K562 (cell line): ENCODE results near the gene SLC29A3. TPM values are rescaled to one million over a fixed set of nuclear protein-coding genes. Genes with fewer than 3 reads are reported as not detected.

Experiments used
- CHD4 ChIP-seq: fragments of 200-600 bp; sonication (generic); IDR thresholded peaks from 3 replicates; pipeline ENCODE4 v1.6.1; 2012; ENCODE audit warnings: low read depth, mild to moderate bottlenecking, mixed read lengths, low read length, inconsistent platforms; ENCODE audit not compliant: insufficient read depth, insufficient replicate concordance, poor library complexity, severe bottlenecking
- CTCF ChIP-seq, 3 experiments: IDR thresholded peaks in 2 of 3; conservative IDR thresholded peaks in 1 of 3; 2 replicates each; pipeline ENCODE4 v1.5.1; 2011 to 2012; ENCODE audit warnings: low read length in 3 of 3, mild to moderate bottlenecking in 3 of 3, control low read depth in 2 of 3, improper control_type of control experiment in 1 of 3, inconsistent platforms in 1 of 3, low read depth in 1 of 3, mixed read lengths in 1 of 3, moderate library complexity in 1 of 3; ENCODE audit not compliant: insufficient read depth in 2 of 3
- E2F6 ChIP-seq, 2 experiments: IDR thresholded peaks; 2 replicates each; pipeline ENCODE4 v1.6.1; 2011; ENCODE audit warnings: borderline replicate concordance in 1 of 2, control low read depth in 1 of 2, low read depth in 1 of 2, low read length in 1 of 2, mild to moderate bottlenecking in 1 of 2, mixed read lengths in 1 of 2, moderate library complexity in 1 of 2; ENCODE audit not compliant: insufficient read depth in 1 of 2, insufficient read length in 1 of 2, poor library complexity in 1 of 2, severe bottlenecking in 1 of 2; ENCODE audit errors: extremely low read depth in 1 of 2
- ELF1 ChIP-seq: fragments of 200-800 bp; sonication (Bioruptor generic); IDR thresholded peaks from 2 replicates; pipeline ENCODE4 v1.6.1; 2016; ENCODE audit warnings: missing genetic modification characterization, missing compliant biosample characterization
- ETV6 ChIP-seq, 3 experiments: fragments of 150-350 bp in 1 of 3; sonication (generic) in 1 of 3; formaldehyde crosslinking in 1 of 3; IDR thresholded peaks; 2 replicates each; pipeline versions ENCODE4 v1.6.1 to v1.8.0; 2014 to 2022; ENCODE audit warnings: borderline replicate concordance in 2 of 3, low read depth in 2 of 3, antibody characterized with exemption in 1 of 3, low read length in 1 of 3, mild to moderate bottlenecking in 1 of 3, missing genetic modification reagents in 1 of 3
- KLF1 ChIP-seq: fragments of 450-650 bp; IDR thresholded peaks from 2 replicates; pipeline ENCODE4 v1.6.1; 2016; ENCODE audit warnings: missing genetic modification characterization, missing compliant biosample characterization
- MTA1 ChIP-seq: fragments of 450-650 bp; IDR thresholded peaks from 2 replicates; pipeline ENCODE4 v1.6.1; 2017; ENCODE audit warnings: borderline replicate concordance
- NFRKB ChIP-seq: fragments of 450-650 bp; IDR thresholded peaks from 2 replicates; pipeline ENCODE4 v1.6.1; 2016; ENCODE audit warnings: low read depth
- PHF8 ChIP-seq: fragments of 200-600 bp; sonication (generic); IDR thresholded peaks from 2 replicates; pipeline ENCODE4 v1.6.1; 2012; ENCODE audit warnings: mixed run types, mild to moderate bottlenecking, inconsistent platforms, low read length, moderate library complexity, borderline replicate concordance
- ZBTB43 ChIP-seq: sonication (generic); formaldehyde crosslinking; IDR thresholded peaks from 2 replicates; pipeline ENCODE4 v1.8.0; 2023; ENCODE audit warnings: mild to moderate bottlenecking, missing genetic modification reagents
- ZNF740 ChIP-seq, 3 experiments: fragments of 200-800 bp in 1 of 3; sonication (Bioruptor generic) in 1 of 3; sonication (generic) in 1 of 3; formaldehyde crosslinking in 1 of 3; IDR thresholded peaks; 2 replicates each; pipeline versions ENCODE4 v1.6.1 to v1.8.0; 2016 to 2022; ENCODE audit warnings: mild to moderate bottlenecking in 2 of 3, missing compliant biosample characterization in 2 of 3, missing genetic modification characterization in 2 of 3, missing genetic modification reagents in 1 of 3
- polyA plus RNA-seq, 8 experiments: library from polyadenylated mRNA; depleted of rRNA in 4 of 8; stranded (reverse) in 5 of 8; unstranded in 3 of 8; fragments of >200 nt; fragmentation: Nextera tagmentation in 2 of 8; fragmentation: Illumina TruSeq in 1 of 8; extraction: Ambion mirVana in 2 of 8; extraction: Trizol in 1 of 8; gene quantifications; 2 replicates each; pipeline versions ENCODE4 v1.2.1 to v1.2.3, GENCODE V29; 2011 to 2014; ENCODE audit warnings: inconsistent platforms in 1 of 8, missing spikeins in 1 of 8
- total RNA-seq, 7 experiments: library from RNA; depleted of rRNA in 6 of 7; stranded (reverse); fragments of >200 nt in 6 of 7; fragmentation: Illumina TruSeq in 2 of 7; extraction: Trizol in 2 of 7; gene quantifications; 2 replicates each; pipeline versions ENCODE4 v1.2.1 to v1.2.3, GENCODE V29; 2011 to 2021; ENCODE audit warnings: low replicate concordance in 1 of 7

SLC29A3 gene
- total and polyA plus RNA-seq, 9 of the 15 experiments (the other 6 are each of a cell fraction or from before 2014, with no cell fraction given), result 2.1 to 10.7 (median 4.6) TPM

- TF ChIP-seq E2F6 (IDR thresholded peaks at IDR 0.05; ENCODE audit: borderline replicate concordance in 1 of 2, extremely low read depth in 1 of 2, insufficient read depth in 1 of 2, insufficient read length in 1 of 2, low read depth in 1 of 2, low read length in 1 of 2, poor library complexity in 1 of 2, severe bottlenecking in 1 of 2) (no peak), ETV6 (IDR thresholded peaks at IDR 0.05; ENCODE audit: borderline replicate concordance in 1 of 2, low read depth in 2 of 2, low read length in 1 of 2) (peak in 1 of 2 experiments; percentile 57; a peak in 1 of 4 replicates), ETV6 (CRISPR knock-in tag; IDR thresholded peaks at IDR 0.05; ENCODE audit: borderline replicate concordance) (no peak), ZBTB43 (CRISPR knock-in tag) (no peak), ZNF740 (CRISPR knock-in tag; IDR thresholded peaks at IDR 0.05) (no peak), ZNF740 (tag; IDR thresholded peaks at IDR 0.05) (no peak), KLF1 (tag) (no peak), PHF8 (no peak), MTA1 (peak; percentile 22; the same call in 1 of the 2 replicates), ELF1 (tag) (peak; percentile 72), NFRKB (no peak), CTCF (IDR thresholded peaks at IDR 0.05 in 2 of 3, conservative IDR thresholded peaks at IDR 0.05 in 1 of 3; ENCODE audit: insufficient read depth in 2 of 3, low read depth in 1 of 3, low read length in 3 of 3) (peak in 2 of 3 experiments; percentile 34 to 49; a peak in 3 of 6 replicates), CHD4 (no peak)
Measured at GRCh38 chr10:71378336-71379117, 59.5 kb downstream of the SLC29A3 start (continued).
